GM19467 (cell line): ENCODE data around the gene LTBP1.

Experiments used
- ATAC-seq: cut with Tn5 transposase; IDR thresholded peaks from one replicate; pipeline ENCODE4 v1.9.1; 2021; ENCODE audit warnings: mild to moderate bottlenecking, moderate library complexity; ENCODE audit not compliant: unreplicated experiment

The LTBP1 gene

GRCh38 chr2:33247365-33247764, 300.6 kb downstream of the LTBP1 start:
- no peak for ATAC-seq

- ATAC-seq = no peak
These were observed 303.8 kb downstream of the LTBP1 start for GRCh38 chr2:33250417-33251029.

- no peak for ATAC-seq
These were observed 309.5 kb downstream of the LTBP1 start for GRCh38 chr2:33256162-33256755.

- ATAC-seq = no peak
These were observed 311.6 kb downstream of the LTBP1 start for GRCh38 chr2:33258387-33258786.

- ATAC-seq = no peak
These were observed 315.3 kb downstream of the LTBP1 start for GRCh38 chr2:33262097-33262496.

GRCh38 chr2:33264766-33265165, 318.0 kb downstream of the LTBP1 start:
- ATAC-seq = no peak

GRCh38 chr2:33265584-33266338, 319.0 kb downstream of the LTBP1 start:
- ATAC-seq = no peak

GRCh38 chr2:33266467-33266866, 319.7 kb downstream of the LTBP1 start:
- no peak for ATAC-seq

GRCh38 chr2:33267043-33267442, 320.3 kb downstream of the LTBP1 start:
- ATAC-seq = no peak

GRCh38 chr2:33267756-33268155, 321.0 kb downstream of the LTBP1 start:
- ATAC-seq = no peak

GRCh38 chr2:33268246-33268831, 321.6 kb downstream of the LTBP1 start:
- no peak for ATAC-seq

- ATAC-seq = peak; percentile 96
These were observed 325.2 kb downstream of the LTBP1 start for GRCh38 chr2:33272001-33272400.

GRCh38 chr2:33273479-33273878, 326.7 kb downstream of the LTBP1 start:
- no peak for ATAC-seq

GRCh38 chr2:33274524-33274923, 327.8 kb downstream of the LTBP1 start:
- ATAC-seq = no peak

- ATAC-seq = no peak
These were observed 329.1 kb downstream of the LTBP1 start for GRCh38 chr2:33275689-33276444.

- ATAC-seq = no peak
These were observed 330.3 kb downstream of the LTBP1 start for GRCh38 chr2:33277002-33277426.

GRCh38 chr2:33278245-33278943, 331.6 kb downstream of the LTBP1 start:
- no peak for ATAC-seq

GRCh38 chr2:33284287-33284686, 337.5 kb downstream of the LTBP1 start:
- no peak for ATAC-seq

GRCh38 chr2:33287507-33288005, 340.8 kb downstream of the LTBP1 start:
- ATAC-seq = no peak

- ATAC-seq = no peak
These were observed 341.3 kb downstream of the LTBP1 start for GRCh38 chr2:33288011-33288410.
